ENCODE measurements around the gene RRP8.

- TF ChIP-seq CTCF (IDR thresholded peaks at IDR 0.05) (no peak), POLR2A (IDR thresholded peaks at IDR 0.05) (no peak)
Measured at GRCh38 chr11:6634534-6634933, 31.1 kb upstream of the RRP8 start.
